Activated naive CD8-positive, alpha-beta T cell treated with anti-CD3 and anti-CD28 coated beads, Interleukin-2, amount 10 ng/mL, durations not matched to agents 7 days and 5 days (primary cell): Measurements from ENCODE around the gene ZNF644. TPM values are rescaled to one million over a fixed set of nuclear protein-coding genes. Genes with fewer than 3 reads are reported as not detected.

ENCODE experiments used
- ATAC-seq: fragments of 150-1000 bp; cut with Tn5 transposase; one replicate; pipeline ENCODE4 v1.10.0; 2021; ENCODE audit warnings: low read depth, moderate library complexity
- POLR2A ChIA-PET: fragments of 350-600 bp; sonication (Branson Sonifier 250); formaldehyde crosslinking; loops from one replicate; lab custom pipeline; 2021; ENCODE audit warnings: antibody characterized with exemption; lab: Charles Lee
- DNase-seq: peaks from one replicate; pipeline ENCODE4 v3.0.0; 2021
- H3K27ac Mint-ChIP-seq: one replicate; pipeline ENCODE4 v1.8.0; 2022; ENCODE audit warnings: mild to moderate bottlenecking, mixed read lengths
- H3K27me3 Mint-ChIP-seq: one replicate; pipeline ENCODE4 v1.8.0; 2022; ENCODE audit warnings: mild to moderate bottlenecking, moderate library complexity, mixed read lengths
- H3K36me3 Mint-ChIP-seq: one replicate; pipeline ENCODE4 v1.8.0; 2021; ENCODE audit warnings: mild to moderate bottlenecking, mixed read lengths
- H3K4me1 Mint-ChIP-seq: one replicate; pipeline ENCODE4 v1.8.0; 2021; ENCODE audit warnings: mixed read lengths
- H3K4me3 Mint-ChIP-seq: one replicate; pipeline ENCODE4 v1.8.0; 2022; ENCODE audit warnings: mild to moderate bottlenecking, moderate library complexity, mixed read lengths
- H3K9me3 Mint-ChIP-seq: one replicate; pipeline ENCODE4 v1.8.0; 2021; ENCODE audit warnings: mixed read lengths
- total RNA-seq, 2 experiments: library from RNA; stranded (reverse); gene quantifications; one replicate each; pipeline ENCODE4 v1.2.3, GENCODE V29; 2021

The ZNF644 gene
- total RNA-seq, 2 experiments from 2014 or later: 53.1 to 55.5 TPM

DNA sequence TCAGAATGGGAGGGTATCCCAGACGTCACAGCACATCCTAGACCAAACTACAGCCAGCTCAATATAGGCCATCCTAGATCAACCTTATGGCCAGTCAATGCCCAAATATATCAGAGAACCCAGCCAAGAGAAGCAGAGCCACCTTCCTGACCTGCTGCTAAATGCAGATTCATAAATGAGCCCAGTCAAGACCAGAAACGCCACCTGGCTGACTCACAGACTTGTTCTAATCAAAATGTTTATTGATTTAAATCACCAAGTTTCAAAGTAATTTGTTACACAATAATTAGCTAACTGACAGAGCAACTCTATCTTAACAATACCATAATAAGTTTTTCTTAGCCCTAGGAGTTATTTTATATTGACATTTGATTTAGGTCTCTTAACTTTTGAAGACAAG is 28.6 kb downstream of the ZNF644 start:
- no peaks in the 10 kb centered on the region for H3K27me3 Mint-ChIP-seq
- peaks cover 86% of the 10 kb centered on the region for H3K36me3 Mint-ChIP-seq
- no peak for DNase-seq
- ATAC-seq: no peak
- peaks cover 10% of the 10 kb centered on the region for H3K9me3 Mint-ChIP-seq
- no peak overlapping the region for H3K4me3 Mint-ChIP-seq
- peaks cover 8% of the 10 kb centered on the region for H3K4me1 Mint-ChIP-seq
- no peak overlapping the region for H3K27ac Mint-ChIP-seq
- POLR2A ChIA-PET: no interaction called here

DNA sequence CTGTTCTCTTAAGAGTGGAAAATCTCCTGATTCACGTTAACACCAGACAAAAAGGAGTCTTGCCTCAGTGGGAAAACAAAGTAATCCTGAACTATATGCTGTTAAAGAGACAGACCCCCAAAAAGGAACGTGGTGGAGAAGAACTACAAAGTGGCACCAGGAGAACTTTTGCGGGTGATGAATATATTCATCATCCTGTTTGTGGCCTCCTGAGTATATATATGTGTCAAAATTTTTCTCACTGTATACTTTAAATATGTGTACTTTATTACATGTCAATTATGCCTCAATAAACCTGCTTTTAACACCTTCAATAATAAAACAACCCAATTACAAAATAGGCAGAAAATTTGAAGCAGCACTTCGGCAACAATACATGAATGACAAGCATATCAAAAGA is 31.1 kb downstream of the ZNF644 start:
- Mint-ChIP-seq H3K27me3 (no peaks in the 10 kb centered on the region), H3K27ac (no peak overlapping the region), H3K4me1 (peaks cover 16% of the 10 kb centered on the region), H3K9me3 (peaks cover 18% of the 10 kb centered on the region), H3K36me3 (peaks cover 87% of the 10 kb centered on the region), H3K4me3 (no peak overlapping the region)
- ATAC-seq (no peak), DNase-seq (no peak)
- POLR2A ChIA-PET: no interaction called here

DNA sequence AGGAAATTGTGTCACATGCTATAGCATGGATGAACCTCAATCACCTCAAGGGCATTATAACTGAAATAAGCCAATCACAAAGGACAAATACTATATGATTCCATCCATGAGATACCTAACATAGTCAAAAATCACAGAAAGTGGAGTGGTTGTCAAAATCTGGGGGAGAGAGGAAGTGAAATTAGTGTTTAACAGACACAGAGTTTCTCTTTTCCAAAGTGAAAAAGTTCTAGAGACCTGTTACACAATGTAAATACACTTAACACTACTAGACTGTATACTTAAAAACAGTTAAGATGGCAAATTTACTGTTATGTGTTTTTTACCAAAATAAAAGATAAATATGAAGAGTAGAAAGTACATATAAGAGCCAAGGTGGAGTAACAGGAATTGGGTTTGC is 31.8 kb downstream of the ZNF644 start:
- no peak overlapping the region for H3K4me3 Mint-ChIP-seq
- peaks cover 18% of the 10 kb centered on the region for H3K9me3 Mint-ChIP-seq
- H3K27ac Mint-ChIP-seq: no peak overlapping the region
- no peak for DNase-seq
- no peaks in the 10 kb centered on the region for H3K27me3 Mint-ChIP-seq
- peaks cover 16% of the 10 kb centered on the region for H3K4me1 Mint-ChIP-seq
- no peak for ATAC-seq
- peaks cover 83% of the 10 kb centered on the region for H3K36me3 Mint-ChIP-seq
- POLR2A ChIA-PET: no interaction called here

DNA sequence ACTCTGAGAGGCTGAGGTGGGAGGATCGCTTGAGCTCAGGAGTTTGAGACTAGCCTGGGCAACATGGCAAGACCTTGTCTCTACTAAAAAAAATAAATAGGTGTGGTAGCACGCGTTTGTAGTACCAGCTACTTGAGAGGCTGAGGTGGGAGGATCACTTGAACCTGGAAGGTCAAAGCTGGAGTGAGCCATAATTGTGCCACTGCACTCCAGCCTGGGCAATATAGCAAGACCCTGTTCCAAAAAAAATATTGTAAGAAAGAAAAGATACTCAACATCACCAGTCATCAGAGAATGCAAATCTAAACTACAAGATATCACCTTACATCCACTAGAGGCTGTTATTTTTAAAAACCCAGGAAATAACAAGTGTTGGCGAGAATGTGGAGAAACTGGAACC is 32.5 kb downstream of the ZNF644 start:
- peaks cover 14% of the 10 kb centered on the region for H3K4me1 Mint-ChIP-seq
- peaks cover 78% of the 10 kb centered on the region for H3K36me3 Mint-ChIP-seq
- ATAC-seq (no peak), DNase-seq (no peak)
- H3K4me3 Mint-ChIP-seq: no peak overlapping the region
- H3K27ac Mint-ChIP-seq: no peak overlapping the region
- no peaks in the 10 kb centered on the region for H3K27me3 Mint-ChIP-seq
- peaks cover 18% of the 10 kb centered on the region for H3K9me3 Mint-ChIP-seq
- POLR2A ChIA-PET: no interaction called here

DNA sequence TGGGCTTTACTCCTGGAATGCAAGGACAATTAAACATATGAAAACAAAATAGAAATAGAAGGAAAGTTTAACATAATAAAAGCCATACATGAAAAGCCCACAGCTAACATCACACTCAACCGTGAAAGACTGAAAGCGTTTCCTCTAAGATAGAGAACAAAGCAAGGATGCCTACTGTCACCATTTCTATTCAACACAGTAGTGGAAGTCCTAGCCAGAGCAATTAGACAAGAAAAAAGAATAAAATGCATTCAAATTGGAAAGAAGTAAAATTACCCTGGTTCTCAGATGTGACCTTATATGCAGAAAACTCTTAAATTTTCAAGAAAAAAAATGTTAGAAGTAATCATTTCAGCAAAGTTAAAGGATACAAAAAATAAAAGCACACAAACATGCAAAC is 34.0 kb downstream of the ZNF644 start:
- H3K4me3 Mint-ChIP-seq: no peak overlapping the region
- no peak for ATAC-seq
- DNase-seq: no peak
- H3K36me3 Mint-ChIP-seq: peaks cover 71% of the 10 kb centered on the region
- POLR2A ChIA-PET: interaction anchor here (0.7 kb wide), 1 partner anchor 59 kb away, joined by 3 read pairs; no protein-coding TSS in a partner anchor
- peaks cover 18% of the 10 kb centered on the region for H3K9me3 Mint-ChIP-seq
- no peaks in the 10 kb centered on the region for H3K27me3 Mint-ChIP-seq
- peaks cover 15% of the 10 kb centered on the region for H3K4me1 Mint-ChIP-seq
- no peak overlapping the region for H3K27ac Mint-ChIP-seq

DNA sequence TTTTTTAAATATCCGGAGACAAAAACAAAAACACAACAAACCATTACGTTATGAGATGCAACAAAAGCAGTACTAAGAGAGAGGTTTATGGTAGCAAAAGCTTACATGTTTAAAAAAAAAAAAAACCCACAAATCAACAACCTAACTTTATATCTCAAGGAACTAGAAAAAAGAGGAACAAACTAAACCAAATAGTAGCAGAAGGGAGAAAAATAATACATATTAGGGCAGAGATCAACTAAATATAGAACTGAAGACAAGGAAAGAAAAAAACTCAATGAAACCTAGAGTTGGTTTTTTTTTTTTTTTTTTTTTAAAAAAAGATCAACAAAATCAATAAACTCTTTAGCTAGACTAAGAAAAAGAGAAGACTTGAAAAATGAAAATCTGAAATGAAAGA is 34.9 kb downstream of the ZNF644 start:
- Mint-ChIP-seq H3K27me3 (no peaks in the 10 kb centered on the region), H3K27ac (no peak overlapping the region)
- POLR2A ChIA-PET: no interaction called here

DNA sequence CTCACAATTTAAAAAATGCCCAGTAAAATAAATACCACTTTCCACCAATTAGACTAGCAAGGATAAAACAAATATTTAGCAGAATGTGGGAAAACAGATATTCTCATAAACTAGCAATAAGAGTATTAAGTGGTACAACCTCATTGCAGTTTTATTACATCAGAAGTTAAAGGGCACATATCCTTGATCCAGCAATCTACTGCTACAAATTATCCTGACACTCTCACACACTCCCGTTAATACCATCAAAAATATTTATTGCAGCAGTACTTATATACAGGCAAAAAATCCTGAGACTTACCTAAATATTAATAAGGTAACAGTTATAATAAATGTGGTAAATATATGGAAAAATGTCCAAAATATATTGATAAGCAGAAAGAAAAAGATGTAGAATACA is 44.3 kb downstream of the ZNF644 start:
- ATAC-seq (no peak), DNase-seq (no peak)
- H3K36me3 Mint-ChIP-seq: peaks cover 43% of the 10 kb centered on the region
- H3K4me3 Mint-ChIP-seq: no peak overlapping the region
- H3K27me3 Mint-ChIP-seq: no peaks in the 10 kb centered on the region
- H3K9me3 Mint-ChIP-seq: no peaks in the 10 kb centered on the region
- no peak overlapping the region for H3K27ac Mint-ChIP-seq
- peaks cover 9% of the 10 kb centered on the region for H3K4me1 Mint-ChIP-seq
- POLR2A ChIA-PET: no interaction called here

More for the DNA sequence above, 34.9 kb downstream of the ZNF644 start:
- peaks cover 18% of the 10 kb centered on the region for H3K9me3 Mint-ChIP-seq
- ATAC-seq (no peak), DNase-seq (no peak)
- peaks cover 69% of the 10 kb centered on the region for H3K36me3 Mint-ChIP-seq
- H3K4me1 Mint-ChIP-seq: peaks cover 15% of the 10 kb centered on the region
- no peak overlapping the region for H3K4me3 Mint-ChIP-seq

DNA sequence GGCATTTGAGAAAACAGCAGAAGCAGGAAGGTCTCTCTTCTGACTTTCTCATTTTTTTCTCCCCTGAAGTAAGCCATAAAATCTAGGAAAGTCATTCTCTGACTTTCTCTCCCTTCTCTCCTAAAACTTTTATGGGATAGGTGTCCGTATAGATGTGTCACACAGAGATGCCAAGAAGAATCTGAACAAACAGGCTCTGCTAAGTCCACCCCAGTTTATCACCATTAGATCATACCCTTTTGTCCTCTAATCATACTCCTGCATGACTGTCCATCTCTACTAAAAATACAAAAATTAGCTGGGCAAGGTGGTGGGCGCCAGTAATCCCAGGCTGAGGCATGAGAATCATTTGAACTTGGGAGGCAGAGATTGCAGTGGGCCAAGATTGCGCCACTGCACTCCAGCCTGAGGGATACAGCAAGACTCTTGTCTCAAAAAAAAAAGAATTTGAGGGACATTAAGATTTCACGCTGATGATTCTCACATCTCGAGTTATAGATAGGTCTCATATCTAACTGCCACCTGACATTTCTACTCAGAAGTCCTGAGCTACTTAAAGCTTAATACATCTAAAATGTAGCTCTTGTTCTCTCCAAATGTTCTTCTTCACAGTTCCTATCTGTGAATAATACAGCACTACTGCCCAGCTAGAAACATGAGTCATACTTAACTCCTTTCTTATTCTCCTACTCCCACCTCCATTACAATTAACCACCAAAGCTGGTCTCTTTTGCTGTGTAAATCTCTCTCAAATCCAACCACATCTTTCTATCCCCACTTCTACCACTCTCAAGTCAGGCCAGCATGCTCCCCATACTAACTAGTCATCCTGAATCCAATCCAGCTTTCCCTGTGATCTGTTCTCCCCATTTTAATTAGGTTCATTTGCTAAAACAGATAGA is 47.7 kb downstream of the ZNF644 start:
- no peak overlapping the region for H3K27ac Mint-ChIP-seq

DNA sequence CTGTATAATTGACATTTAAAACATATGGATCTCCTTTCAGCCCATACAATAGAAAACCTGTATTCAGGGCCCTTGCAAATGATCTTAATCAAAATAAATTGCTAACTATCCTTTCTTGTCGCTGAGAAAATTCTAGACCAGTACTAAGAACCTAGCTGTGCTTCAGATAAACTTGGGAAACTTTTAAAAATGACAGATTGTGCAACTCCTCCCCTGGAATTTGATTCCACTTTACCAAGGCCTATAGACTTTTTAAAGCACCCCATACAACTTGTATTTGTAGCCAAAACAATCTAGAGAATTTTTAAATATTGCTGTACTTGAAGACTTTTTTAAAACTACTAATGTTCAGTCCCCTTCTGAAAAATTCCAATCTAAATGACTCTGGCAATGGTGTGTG is 51.6 kb downstream of the ZNF644 start:
- no peak overlapping the region for H3K27ac Mint-ChIP-seq
- H3K27me3 Mint-ChIP-seq: no peaks in the 10 kb centered on the region
- peaks cover 9% of the 10 kb centered on the region for H3K4me1 Mint-ChIP-seq
- DNase-seq (no peak), ATAC-seq (no peak)
- H3K4me3 Mint-ChIP-seq: no peak overlapping the region
- POLR2A ChIA-PET: no interaction called here
- H3K9me3 Mint-ChIP-seq: no peaks in the 10 kb centered on the region
- H3K36me3 Mint-ChIP-seq: peaks cover 21% of the 10 kb centered on the region

More for the DNA sequence above, 47.7 kb downstream of the ZNF644 start:
- no peak overlapping the region for H3K4me3 Mint-ChIP-seq
- H3K9me3 Mint-ChIP-seq: no peaks in the 10 kb centered on the region
- POLR2A ChIA-PET: no interaction called here
- ATAC-seq (no peak), DNase-seq (no peak)
- H3K27me3 Mint-ChIP-seq: no peaks in the 10 kb centered on the region
- H3K4me1 Mint-ChIP-seq: peaks cover 11% of the 10 kb centered on the region
- H3K36me3 Mint-ChIP-seq: peaks cover 36% of the 10 kb centered on the region

DNA sequence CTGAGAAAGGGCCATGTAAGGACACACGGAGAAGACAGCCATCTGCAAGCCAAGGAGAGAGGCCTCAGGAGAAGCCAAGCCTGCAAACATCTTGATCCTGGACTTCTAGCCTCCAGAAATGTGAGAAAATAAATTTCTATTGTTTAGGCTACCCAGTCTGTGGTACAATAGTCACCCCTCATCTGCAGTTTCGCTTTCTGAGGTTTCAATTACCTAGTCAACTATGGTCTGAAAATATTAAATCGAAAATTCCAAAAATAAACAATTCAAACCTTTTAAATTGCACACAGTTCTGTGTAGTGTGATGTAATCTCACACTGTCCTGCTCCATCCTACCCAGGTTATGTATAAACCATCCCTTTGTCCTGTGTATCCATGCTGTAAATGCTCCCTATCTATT is 52.6 kb downstream of the ZNF644 start:
- DNase-seq (no peak), ATAC-seq (no peak)
- H3K36me3 Mint-ChIP-seq: peaks cover 16% of the 10 kb centered on the region
- peaks cover 3% of the 10 kb centered on the region for H3K4me1 Mint-ChIP-seq
- H3K4me3 Mint-ChIP-seq: no peak overlapping the region
- H3K9me3 Mint-ChIP-seq: no peaks in the 10 kb centered on the region
- H3K27me3 Mint-ChIP-seq: no peaks in the 10 kb centered on the region
- POLR2A ChIA-PET: no interaction called here
- no peak overlapping the region for H3K27ac Mint-ChIP-seq

DNA sequence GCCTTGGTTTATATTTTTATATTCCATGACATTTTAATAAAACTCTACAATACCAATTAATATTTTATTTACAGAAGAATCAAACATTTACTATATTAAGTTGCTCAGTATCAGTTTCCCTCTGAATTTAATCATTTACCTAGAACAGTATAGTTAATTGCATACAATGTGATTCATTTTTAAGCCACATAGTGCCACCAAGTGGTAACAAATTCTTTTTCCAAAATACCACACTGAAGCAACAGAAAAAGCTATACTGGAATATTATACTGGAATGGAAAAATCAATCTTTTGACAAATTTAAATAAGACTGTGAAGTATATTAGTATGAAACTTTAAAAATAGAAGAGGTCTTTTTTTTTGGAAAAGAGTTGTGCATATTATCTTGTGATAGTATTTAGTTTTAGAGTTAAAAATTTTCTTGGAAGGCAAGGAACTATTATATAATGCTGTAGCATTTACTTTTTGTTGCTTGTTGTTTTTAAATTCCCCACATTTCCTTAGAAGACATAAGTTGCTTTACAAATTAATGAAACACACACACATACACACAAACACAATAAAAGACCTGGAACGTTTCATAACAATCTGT is 57.3 kb downstream of the ZNF644 start:
- DNase-seq: no peak
- H3K36me3 Mint-ChIP-seq: peaks cover 10% of the 10 kb centered on the region
- H3K4me1 Mint-ChIP-seq: peaks cover 15% of the 10 kb centered on the region
- POLR2A ChIA-PET: no interaction called here
- H3K9me3 Mint-ChIP-seq: no peaks in the 10 kb centered on the region
- H3K27ac Mint-ChIP-seq: no peak overlapping the region
- no peak overlapping the region for H3K4me3 Mint-ChIP-seq
- no peak for ATAC-seq
- H3K27me3 Mint-ChIP-seq: no peaks in the 10 kb centered on the region

DNA sequence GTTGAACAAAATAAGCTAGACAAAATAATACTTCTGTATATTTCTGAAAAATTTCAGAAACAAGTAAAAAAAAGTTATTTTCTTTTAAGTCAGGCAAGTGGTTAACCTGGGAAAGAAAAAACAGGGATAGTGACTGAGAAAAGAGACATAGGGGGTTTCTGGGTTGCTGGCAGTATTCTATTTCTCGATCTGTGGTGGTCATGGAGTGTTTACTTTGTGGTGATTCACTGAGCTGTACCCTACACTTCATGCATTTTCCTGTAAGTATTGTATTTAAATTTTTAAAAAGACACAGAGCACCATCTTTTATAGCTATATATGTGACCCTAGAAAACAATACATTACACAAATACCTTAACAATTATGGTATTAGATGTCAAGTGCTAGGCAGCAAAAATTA is 58.2 kb downstream of the ZNF644 start:
- H3K36me3 Mint-ChIP-seq: peaks cover 12% of the 10 kb centered on the region
- POLR2A ChIA-PET: no interaction called here
- H3K27me3 Mint-ChIP-seq: no peaks in the 10 kb centered on the region
- H3K9me3 Mint-ChIP-seq: no peaks in the 10 kb centered on the region
- DNase-seq (no peak), ATAC-seq (no peak)
- H3K27ac Mint-ChIP-seq: no peak overlapping the region
- H3K4me3 Mint-ChIP-seq: no peak overlapping the region
- peaks cover 15% of the 10 kb centered on the region for H3K4me1 Mint-ChIP-seq

DNA sequence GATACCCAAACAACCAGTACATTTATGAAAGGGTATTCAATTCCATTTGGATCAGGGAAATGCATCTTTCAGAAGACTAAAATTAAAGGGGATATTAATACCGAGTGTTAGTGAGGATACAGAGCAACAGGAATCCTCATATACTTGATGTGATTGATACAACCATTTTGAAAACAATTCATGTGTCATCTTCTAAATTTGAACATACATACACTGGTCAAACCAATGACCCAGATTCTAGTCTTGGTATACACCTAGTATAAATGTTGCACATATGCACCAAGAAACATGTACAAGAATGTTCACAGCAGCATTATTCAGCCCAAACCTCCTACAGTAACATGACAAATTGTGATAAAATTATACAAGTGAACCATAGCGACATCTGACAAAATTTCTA is 58.6 kb downstream of the ZNF644 start:
- Mint-ChIP-seq H3K4me1 (peaks cover 15% of the 10 kb centered on the region), H3K27ac (no peak overlapping the region), H3K27me3 (no peaks in the 10 kb centered on the region), H3K9me3 (no peaks in the 10 kb centered on the region), H3K4me3 (no peak overlapping the region), H3K36me3 (peaks cover 15% of the 10 kb centered on the region)
- POLR2A ChIA-PET: no interaction called here
- DNase-seq (no peak), ATAC-seq (no peak)
